ENCODE results near the gene TRPM4.

Gene TRPM4

GRCh38 chr19:49151267-49152118, 6.1 kb upstream of the TRPM4 start:
- Histone ChIP-seq H3K4me3 (ENCODE audit: low read depth, low read length) (no peak overlapping the region), H3K9me3 (ENCODE audit: control insufficient read depth, insufficient read depth, low read depth, low read length) (no peaks in the 10 kb centered on the region), H3K4me1 (ENCODE audit: control insufficient read depth, insufficient read depth, low read length) (peaks cover 6% of the 10 kb centered on the region), H3K36me3 (ENCODE audit: control insufficient read depth in 2 of 2, insufficient read depth in 1 of 2, low read length in 2 of 2) (no peaks in the 10 kb centered on the region), H3K27ac (ENCODE audit: extremely low read depth, low read depth, low read length) (no peak overlapping the region)
- CTCF ChIA-PET: interaction anchor here (0.7 to 1.7 kb wide), 3 partner anchors 47 to 57 kb away, joined by 5 to 7 read pairs (median 5); no protein-coding TSS in a partner anchor
- POLR2A ChIA-PET: interaction anchor here (1.2 to 3.8 kb wide), 5 partner anchors 11 to 37 kb away, joined by 3 to 27 read pairs (median 17); partner anchors contain the start of gene LIN7B
- peak; percentile 69 for TF ChIP-seq ZBTB17 (tag by site-specific recombination; IDR thresholded peaks at IDR 0.05)
- TF ChIP-seq YY1 (tag by site-specific recombination; IDR thresholded peaks at IDR 0.05): no peak
- no peak for TF ChIP-seq ELK4 (IDR thresholded peaks at IDR 0.05; ENCODE audit: borderline replicate concordance, low read depth, low read length)
- no peak for TF ChIP-seq BCL11B (tag by site-specific recombination; IDR thresholded peaks at IDR 0.05; ENCODE audit: low read depth)
- TF ChIP-seq IKZF3 (tag by site-specific recombination; IDR thresholded peaks at IDR 0.05): peak; percentile 92
- 0 out of 2 replicates have a peak, but pooled peaks have one; percentile 72 for TF ChIP-seq ZEB2 (tag by site-specific recombination; IDR thresholded peaks at IDR 0.05)
- peak; percentile 95 for TF ChIP-seq SP3 (tag by site-specific recombination; IDR thresholded peaks at IDR 0.05)
- no peak for TF ChIP-seq ZNF239 (tag by site-specific recombination; IDR thresholded peaks at IDR 0.05)
- peak; percentile 93 for TF ChIP-seq MZF1 (tag by site-specific recombination; IDR thresholded peaks at IDR 0.05; ENCODE audit: borderline replicate concordance)
- TF ChIP-seq KLF8 (tag by site-specific recombination; IDR thresholded peaks at IDR 0.05): peak; percentile 86
- no peak for TF ChIP-seq ZBTB21 (tag by site-specific recombination; IDR thresholded peaks at IDR 0.05)
- no peak for TF ChIP-seq ZNF18 (tag by site-specific recombination; IDR thresholded peaks at IDR 0.05)
- TF ChIP-seq KLF16 (tag by site-specific recombination; IDR thresholded peaks at IDR 0.05): peak; percentile 80
- TF ChIP-seq KLF7 (tag by site-specific recombination; IDR thresholded peaks at IDR 0.05; ENCODE audit: borderline replicate concordance): no peak
- TF ChIP-seq SCRT2 (tag by site-specific recombination; IDR thresholded peaks at IDR 0.05): no peak
- 0 out of 2 replicates have a peak, but pooled peaks have one; percentile 41 for TF ChIP-seq ZNF561 (tag by site-specific recombination; IDR thresholded peaks at IDR 0.05; ENCODE audit: borderline replicate concordance)
- no peak for TF ChIP-seq ZNF398 (tag by site-specific recombination; IDR thresholded peaks at IDR 0.05)
- no peak for TF ChIP-seq ZNF112 (tag by site-specific recombination; IDR thresholded peaks at IDR 0.05)
- peak; percentile 84 for TF ChIP-seq SP2 (tag by site-specific recombination; IDR thresholded peaks at IDR 0.05)
- TF ChIP-seq ZNF747 (tag by site-specific recombination; IDR thresholded peaks at IDR 0.05): no peak
- no peak for TF ChIP-seq ZNF280D (tag by site-specific recombination; IDR thresholded peaks at IDR 0.05)
- TF ChIP-seq ZNF2 (tag by site-specific recombination; IDR thresholded peaks at IDR 0.05): 0 out of 2 replicates have a peak, but pooled peaks have one; percentile 19
- TF ChIP-seq ZBTB6 (tag by site-specific recombination; IDR thresholded peaks at IDR 0.05): peak; percentile 99
- peak; percentile 15; the same call in 1 of the 2 replicates for TF ChIP-seq SP7 (tag by site-specific recombination; IDR thresholded peaks at IDR 0.05)
- TF ChIP-seq ZNF148 (tag by site-specific recombination; IDR thresholded peaks at IDR 0.05; ENCODE audit: borderline replicate concordance): no peak

Data from HEK293 (cell line).